Measurements from ENCODE around the gene TNFSF10. TPM values are rescaled to one million over a fixed set of nuclear protein-coding genes. Genes with fewer than 3 reads are reported as not detected.

Gene TNFSF10
- total and polyA plus RNA-seq, 2 of the 8 experiments (the other 6 are each of a cell fraction or from before 2014, with no cell fraction given) = 0.06 TPM; not detected in 1

GRCh38 chr3:172528677-172529076 lies 5.4 kb upstream of the TNFSF10 start (continued):
- TF ChIP-seq, protein P1, sequence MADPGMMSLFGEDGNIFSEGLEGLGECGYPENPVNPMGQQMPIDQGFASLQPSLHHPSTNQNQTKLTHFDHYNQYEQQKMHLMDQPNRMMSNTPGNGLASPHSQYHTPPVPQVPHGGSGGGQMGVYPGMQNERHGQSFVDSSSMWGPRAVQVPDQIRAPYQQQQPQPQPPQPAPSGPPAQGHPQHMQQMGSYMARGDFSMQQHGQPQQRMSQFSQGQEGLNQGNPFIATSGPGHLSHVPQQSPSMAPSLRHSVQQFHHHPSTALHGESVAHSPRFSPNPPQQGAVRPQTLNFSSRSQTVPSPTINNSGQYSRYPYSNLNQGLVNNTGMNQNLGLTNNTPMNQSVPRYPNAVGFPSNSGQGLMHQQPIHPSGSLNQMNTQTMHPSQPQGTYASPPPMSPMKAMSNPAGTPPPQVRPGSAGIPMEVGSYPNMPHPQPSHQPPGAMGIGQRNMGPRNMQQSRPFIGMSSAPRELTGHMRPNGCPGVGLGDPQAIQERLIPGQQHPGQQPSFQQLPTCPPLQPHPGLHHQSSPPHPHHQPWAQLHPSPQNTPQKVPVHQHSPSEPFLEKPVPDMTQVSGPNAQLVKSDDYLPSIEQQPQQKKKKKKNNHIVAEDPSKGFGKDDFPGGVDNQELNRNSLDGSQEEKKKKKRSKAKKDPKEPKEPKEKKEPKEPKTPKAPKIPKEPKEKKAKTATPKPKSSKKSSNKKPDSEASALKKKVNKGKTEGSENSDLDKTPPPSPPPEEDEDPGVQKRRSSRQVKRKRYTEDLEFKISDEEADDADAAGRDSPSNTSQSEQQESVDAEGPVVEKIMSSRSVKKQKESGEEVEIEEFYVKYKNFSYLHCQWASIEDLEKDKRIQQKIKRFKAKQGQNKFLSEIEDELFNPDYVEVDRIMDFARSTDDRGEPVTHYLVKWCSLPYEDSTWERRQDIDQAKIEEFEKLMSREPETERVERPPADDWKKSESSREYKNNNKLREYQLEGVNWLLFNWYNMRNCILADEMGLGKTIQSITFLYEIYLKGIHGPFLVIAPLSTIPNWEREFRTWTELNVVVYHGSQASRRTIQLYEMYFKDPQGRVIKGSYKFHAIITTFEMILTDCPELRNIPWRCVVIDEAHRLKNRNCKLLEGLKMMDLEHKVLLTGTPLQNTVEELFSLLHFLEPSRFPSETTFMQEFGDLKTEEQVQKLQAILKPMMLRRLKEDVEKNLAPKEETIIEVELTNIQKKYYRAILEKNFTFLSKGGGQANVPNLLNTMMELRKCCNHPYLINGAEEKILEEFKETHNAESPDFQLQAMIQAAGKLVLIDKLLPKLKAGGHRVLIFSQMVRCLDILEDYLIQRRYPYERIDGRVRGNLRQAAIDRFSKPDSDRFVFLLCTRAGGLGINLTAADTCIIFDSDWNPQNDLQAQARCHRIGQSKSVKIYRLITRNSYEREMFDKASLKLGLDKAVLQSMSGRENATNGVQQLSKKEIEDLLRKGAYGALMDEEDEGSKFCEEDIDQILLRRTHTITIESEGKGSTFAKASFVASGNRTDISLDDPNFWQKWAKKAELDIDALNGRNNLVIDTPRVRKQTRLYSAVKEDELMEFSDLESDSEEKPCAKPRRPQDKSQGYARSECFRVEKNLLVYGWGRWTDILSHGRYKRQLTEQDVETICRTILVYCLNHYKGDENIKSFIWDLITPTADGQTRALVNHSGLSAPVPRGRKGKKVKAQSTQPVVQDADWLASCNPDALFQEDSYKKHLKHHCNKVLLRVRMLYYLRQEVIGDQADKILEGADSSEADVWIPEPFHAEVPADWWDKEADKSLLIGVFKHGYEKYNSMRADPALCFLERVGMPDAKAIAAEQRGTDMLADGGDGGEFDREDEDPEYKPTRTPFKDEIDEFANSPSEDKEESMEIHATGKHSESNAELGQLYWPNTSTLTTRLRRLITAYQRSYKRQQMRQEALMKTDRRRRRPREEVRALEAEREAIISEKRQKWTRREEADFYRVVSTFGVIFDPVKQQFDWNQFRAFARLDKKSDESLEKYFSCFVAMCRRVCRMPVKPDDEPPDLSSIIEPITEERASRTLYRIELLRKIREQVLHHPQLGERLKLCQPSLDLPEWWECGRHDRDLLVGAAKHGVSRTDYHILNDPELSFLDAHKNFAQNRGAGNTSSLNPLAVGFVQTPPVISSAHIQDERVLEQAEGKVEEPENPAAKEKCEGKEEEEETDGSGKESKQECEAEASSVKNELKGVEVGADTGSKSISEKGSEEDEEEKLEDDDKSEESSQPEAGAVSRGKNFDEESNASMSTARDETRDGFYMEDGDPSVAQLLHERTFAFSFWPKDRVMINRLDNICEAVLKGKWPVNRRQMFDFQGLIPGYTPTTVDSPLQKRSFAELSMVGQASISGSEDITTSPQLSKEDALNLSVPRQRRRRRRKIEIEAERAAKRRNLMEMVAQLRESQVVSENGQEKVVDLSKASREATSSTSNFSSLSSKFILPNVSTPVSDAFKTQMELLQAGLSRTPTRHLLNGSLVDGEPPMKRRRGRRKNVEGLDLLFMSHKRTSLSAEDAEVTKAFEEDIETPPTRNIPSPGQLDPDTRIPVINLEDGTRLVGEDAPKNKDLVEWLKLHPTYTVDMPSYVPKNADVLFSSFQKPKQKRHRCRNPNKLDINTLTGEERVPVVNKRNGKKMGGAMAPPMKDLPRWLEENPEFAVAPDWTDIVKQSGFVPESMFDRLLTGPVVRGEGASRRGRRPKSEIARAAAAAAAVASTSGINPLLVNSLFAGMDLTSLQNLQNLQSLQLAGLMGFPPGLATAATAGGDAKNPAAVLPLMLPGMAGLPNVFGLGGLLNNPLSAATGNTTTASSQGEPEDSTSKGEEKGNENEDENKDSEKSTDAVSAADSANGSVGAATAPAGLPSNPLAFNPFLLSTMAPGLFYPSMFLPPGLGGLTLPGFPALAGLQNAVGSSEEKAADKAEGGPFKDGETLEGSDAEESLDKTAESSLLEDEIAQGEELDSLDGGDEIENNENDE (IDR thresholded peaks at IDR 0.05; ENCODE audit: insufficient replicate concordance, low read length) = no peak
- TF ChIP-seq RAD21 (IDR thresholded peaks at IDR 0.05 in 1 of 2, conservative IDR thresholded peaks at IDR 0.05 in 1 of 2; ENCODE audit: low read depth in 2 of 2, low read length in 2 of 2) (no peak), HDAC6 (IDR thresholded peaks at IDR 0.05; ENCODE audit: low read depth, low read length) (no peak), SIN3A (conservative IDR thresholded peaks at IDR 0.05 in 1 of 2, IDR thresholded peaks at IDR 0.05 in 1 of 2; ENCODE audit: low read depth in 1 of 2, low read length in 2 of 2) (no peak)

All from H1 (cell line).